K562 (cell line): ENCODE results near the gene KRT16. TPM values are rescaled to one million over a fixed set of nuclear protein-coding genes. Genes with fewer than 3 reads are reported as not detected.

Experiments used
- ARID2 ChIP-seq: fragments of 450-650 bp; IDR thresholded peaks from 2 replicates; pipeline ENCODE4 v1.6.1; 2017; ENCODE audit warnings: antibody characterized with exemption, mild to moderate bottlenecking
- ARID4B ChIP-seq: sonication (generic); formaldehyde crosslinking; IDR thresholded peaks from 2 replicates; pipeline ENCODE4 v1.8.0; 2022; ENCODE audit warnings: mild to moderate bottlenecking, missing genetic modification reagents
- BHLHE40 ChIP-seq: IDR thresholded peaks from 2 replicates; pipeline ENCODE4 v1.6.1; 2011; ENCODE audit warnings: low read length, improper control_type of control experiment
- CTCFL ChIP-seq: IDR thresholded peaks from 2 replicates; pipeline ENCODE4 v1.6.1; 2011; ENCODE audit warnings: borderline replicate concordance, low read depth, mild to moderate bottlenecking, moderate library complexity, low read length; ENCODE audit not compliant: insufficient read depth, poor library complexity, severe bottlenecking
- ETV1 ChIP-seq: fragments of 450-650 bp; conservative IDR thresholded peaks from 2 replicates; pipeline ENCODE4 v1.6.1; 2016; ENCODE audit warnings: missing genetic modification characterization, control low read depth, low read depth, missing compliant biosample characterization
- FOXA3 ChIP-seq, 2 experiments: fragments of 450-650 bp in 1 of 2; sonication (generic) in 1 of 2; formaldehyde crosslinking; IDR thresholded peaks in 1 of 2; conservative IDR thresholded peaks in 1 of 2; 2 replicates each; pipeline versions ENCODE4 v1.4.0 to v1.8.0; 2020 to 2022; ENCODE audit warnings: mild to moderate bottlenecking in 2 of 2, missing genetic modification reagents in 1 of 2
- HMGN3 ChIP-seq: IDR thresholded peaks from 2 replicates; pipeline ENCODE4 v1.6.1; 2011; ENCODE audit warnings: borderline replicate concordance, low read depth, mild to moderate bottlenecking, mixed read lengths, low read length; ENCODE audit not compliant: insufficient read length; ENCODE audit errors: extremely low read depth
- MYC ChIP-seq, 2 experiments: fragments of 250-450 bp in 1 of 2; sonication (Bioruptor Pico) in 1 of 2; IDR thresholded peaks; 2 replicates each; pipeline versions ENCODE4 v1.5.1 to v1.6.1; 2012 to 2021; ENCODE audit warnings: low read depth in 2 of 2, borderline replicate concordance in 1 of 2, improper control_type of control experiment in 1 of 2, low read length in 1 of 2, mild to moderate bottlenecking in 1 of 2, moderate library complexity in 1 of 2
- POLR2AphosphoS2 ChIP-seq: IDR thresholded peaks from 2 replicates; pipeline ENCODE4 v1.6.1; 2012; ENCODE audit warnings: low read length, improper control_type of control experiment
- SMC3 ChIP-seq: conservative IDR thresholded peaks from 2 replicates; pipeline ENCODE4 v1.6.1; 2011; ENCODE audit warnings: low read depth, low read length, improper control_type of control experiment; ENCODE audit not compliant: insufficient read depth
- TEAD4 ChIP-seq, 2 experiments: sonication (generic) in 1 of 2; formaldehyde crosslinking in 1 of 2; IDR thresholded peaks; 2 replicates each; pipeline versions ENCODE4 v1.6.1 to v1.8.0; 2012 to 2022; ENCODE audit warnings: borderline replicate concordance in 1 of 2, inconsistent platforms in 1 of 2, low read length in 1 of 2, mild to moderate bottlenecking in 1 of 2, missing genetic modification reagents in 1 of 2
- TFE3 ChIP-seq: fragments of 450-650 bp; formaldehyde crosslinking; IDR thresholded peaks from 2 replicates; pipeline ENCODE4 v1.4.0; 2020; ENCODE audit warnings: mild to moderate bottlenecking, mixed read lengths
- THRB ChIP-seq: fragments of 450-650 bp; formaldehyde crosslinking; conservative IDR thresholded peaks from 2 replicates; pipeline ENCODE4 v1.4.0; 2022; ENCODE audit warnings: mild to moderate bottlenecking, missing genetic modification characterization
- YY1 ChIP-seq, 3 experiments: IDR thresholded peaks; 2 replicates each; pipeline ENCODE4 v1.6.1; 2011; ENCODE audit warnings: low read length in 2 of 3, mild to moderate bottlenecking in 2 of 3, moderate library complexity in 2 of 3, borderline replicate concordance in 1 of 3, control low read depth in 1 of 3, low read depth in 1 of 3; ENCODE audit not compliant: insufficient read depth in 3 of 3, insufficient replicate concordance in 2 of 3, control insufficient read depth in 1 of 3, insufficient read length in 1 of 3; ENCODE audit errors: extremely low read depth in 1 of 3
- ZNF707 ChIP-seq: fragments of 250-450 bp; sonication (Bioruptor Pico); conservative IDR thresholded peaks from 2 replicates; pipeline ENCODE4 v1.8.0; 2022; ENCODE audit warnings: inconsistent platforms, mild to moderate bottlenecking, moderate library complexity
- polyA plus RNA-seq, 8 experiments: library from polyadenylated mRNA; depleted of rRNA in 4 of 8; stranded (reverse) in 5 of 8; unstranded in 3 of 8; fragments of >200 nt; fragmentation: Nextera tagmentation in 2 of 8; fragmentation: Illumina TruSeq in 1 of 8; extraction: Ambion mirVana in 2 of 8; extraction: Trizol in 1 of 8; gene quantifications; 2 replicates each; pipeline versions ENCODE4 v1.2.1 to v1.2.3, GENCODE V29; 2011 to 2014; ENCODE audit warnings: inconsistent platforms in 1 of 8, missing spikeins in 1 of 8
- total RNA-seq, 7 experiments: library from RNA; depleted of rRNA in 6 of 7; stranded (reverse); fragments of >200 nt in 6 of 7; fragmentation: Illumina TruSeq in 2 of 7; extraction: Trizol in 2 of 7; gene quantifications; 2 replicates each; pipeline versions ENCODE4 v1.2.1 to v1.2.3, GENCODE V29; 2011 to 2021; ENCODE audit warnings: low replicate concordance in 1 of 7

The KRT16 gene
- total and polyA plus RNA-seq, 9 of the 15 experiments (the other 6 are each of a cell fraction or from before 2014, with no cell fraction given) = 0.04 TPM; not detected in 8

GRCh38 chr17:41647940-41648410 is 35.4 kb upstream of the KRT16 start (continued):
- TF ChIP-seq TFE3 (CRISPR knock-in tag) (no peak), CTCFL (peak; percentile 31), THRB (CRISPR knock-in tag) (no peak), MYC (IDR thresholded peaks at IDR 0.05; ENCODE audit: low read depth, low read length) (peak; percentile 27; the same call in 1 of the 2 replicates), MYC (CRISPR knock-in tag; IDR thresholded peaks at IDR 0.05; ENCODE audit: borderline replicate concordance, low read depth) (no peak), YY1 (IDR thresholded peaks at IDR 0.05; ENCODE audit: borderline replicate concordance in 1 of 3, control insufficient read depth in 1 of 3, extremely low read depth in 1 of 3, insufficient read depth in 3 of 3, insufficient read length in 1 of 3, insufficient replicate concordance in 2 of 3, low read depth in 1 of 3, low read length in 2 of 3) (peak in 1 of 3 experiments; percentile 41), HMGN3 (peak; percentile 57), ARID4B (CRISPR knock-in tag) (no peak), FOXA3 (CRISPR knock-in tag; conservative IDR thresholded peaks at IDR 0.05 in 1 of 2, IDR thresholded peaks at IDR 0.05 in 1 of 2) (no peak), POLR2AphosphoS2 (no peak), ZNF707 (no peak), ARID2 (peak; percentile 64; the same call in 1 of the 2 replicates), TEAD4 (IDR thresholded peaks at IDR 0.05; ENCODE audit: low read length) (peak; percentile 21; the same call in 1 of the 2 replicates), TEAD4 (CRISPR knock-in tag; IDR thresholded peaks at IDR 0.05; ENCODE audit: borderline replicate concordance) (no peak), BHLHE40 (peak; percentile 13; the same call in 1 of the 2 replicates), SMC3 (peak; percentile 91), ETV1 (tag) (no peak)
